ENCODE data around the gene SNTB2. TPM values are rescaled to one million over a fixed set of nuclear protein-coding genes. Genes with fewer than 3 reads are reported as not detected.

SNTB2 gene
- total RNA-seq, 1 experiment from 2014 or later = 30.3 TPM

GRCh38 chr16:69193855-69194254 lies 6.9 kb downstream of the SNTB2 start:
- H3K9me3 ChIP-seq (ENCODE audit: insufficient read depth, low read depth) = no peaks in the 10 kb centered on the region; the same call in 1 of the 2 replicates
- no peak for DNase-seq
- H3F3A ChIP-seq (ENCODE audit: insufficient read depth, low read depth) = peaks cover 26% of the 10 kb centered on the region
- peaks cover 64% of the 10 kb centered on the region for H3K79me2 ChIP-seq (ENCODE audit: low read depth)
- no peaks in the 10 kb centered on the region for H3K9me2 ChIP-seq (ENCODE audit: insufficient read depth)
- H3K36me3 ChIP-seq (ENCODE audit: low read depth) = no peaks in the 10 kb centered on the region
- H3K4me2 ChIP-seq = no peak overlapping the region
- H3K4me1 ChIP-seq (replicated peaks; ENCODE audit: insufficient read depth) = peaks cover 21% of the 10 kb centered on the region
- no peaks in the 10 kb centered on the region for H3K27me3 ChIP-seq (ENCODE audit: insufficient read depth, low read depth)
- no peak overlapping the region for H3K4me3 ChIP-seq
- peaks cover 2% of the 10 kb centered on the region; the same call in 1 of the 2 replicates for H4K20me1 ChIP-seq (ENCODE audit: insufficient read depth)
- TF ChIP-seq CTCF (conservative IDR thresholded peaks at IDR 0.05) = no peak
- TF ChIP-seq EZH2 (IDR thresholded peaks at IDR 0.05; ENCODE audit: low read depth) = no peak
- ChIA-PET POLR2A (ENCODE audit: unreplicated experiment) (no interaction called here), CTCF (no interaction called here)
- no peak overlapping the region for H2AFZ ChIP-seq
- BruUV-seq (replicated peaks) = no TSS peak
- H3K27ac ChIP-seq = no peak overlapping the region
- intact Hi-C loops (cut with micrococcal nuclease; ENCODE audit: unreplicated experiment) = no loop called here

GRCh38 chr16:69194488-69194887 lies 7.5 kb downstream of the SNTB2 start:
- no TSS peak for BruUV-seq (replicated peaks)
- H3K79me2 ChIP-seq (ENCODE audit: low read depth) = peaks cover 57% of the 10 kb centered on the region
- H2AFZ ChIP-seq = no peak overlapping the region
- TF ChIP-seq CTCF (conservative IDR thresholded peaks at IDR 0.05) = no peak
- TF ChIP-seq EZH2 (IDR thresholded peaks at IDR 0.05; ENCODE audit: low read depth) = no peak
- ChIA-PET POLR2A (ENCODE audit: unreplicated experiment) (interaction anchor here (0.6 kb wide), 1 partner anchor 61 kb away, joined by 3 read pairs; no protein-coding TSS in a partner anchor), CTCF (no interaction called here)
- peaks cover 30% of the 10 kb centered on the region for H3F3A ChIP-seq (ENCODE audit: insufficient read depth, low read depth)
- H3K4me3 ChIP-seq = no peak overlapping the region
- H3K9me3 ChIP-seq (ENCODE audit: insufficient read depth, low read depth) = no peaks in the 10 kb centered on the region; the same call in 1 of the 2 replicates
- no peak for DNase-seq
- no peaks in the 10 kb centered on the region for H3K27me3 ChIP-seq (ENCODE audit: insufficient read depth, low read depth)
- H3K27ac ChIP-seq = no peak overlapping the region
- no peaks in the 10 kb centered on the region for H3K36me3 ChIP-seq (ENCODE audit: low read depth)
- no peaks in the 10 kb centered on the region for H4K20me1 ChIP-seq (ENCODE audit: insufficient read depth)
- H3K4me1 ChIP-seq (replicated peaks; ENCODE audit: insufficient read depth) = peaks cover 15% of the 10 kb centered on the region
- no peak overlapping the region for H3K4me2 ChIP-seq
- H3K9me2 ChIP-seq (ENCODE audit: insufficient read depth) = no peaks in the 10 kb centered on the region
- intact Hi-C loops (cut with micrococcal nuclease; ENCODE audit: unreplicated experiment) = no loop called here

- Histone ChIP-seq H3K4me1 (replicated peaks; ENCODE audit: insufficient read depth) (peaks cover 15% of the 10 kb centered on the region), H3K9me2 (ENCODE audit: insufficient read depth) (no peaks in the 10 kb centered on the region), H3K4me3 (no peak overlapping the region), H4K20me1 (ENCODE audit: insufficient read depth) (no peaks in the 10 kb centered on the region), H3K36me3 (ENCODE audit: low read depth) (no peaks in the 10 kb centered on the region), H3K4me2 (no peak overlapping the region), H2AFZ (no peak overlapping the region), H3K79me2 (ENCODE audit: low read depth) (peaks cover 57% of the 10 kb centered on the region), H3K9me3 (ENCODE audit: insufficient read depth, low read depth) (no peaks in the 10 kb centered on the region; the same call in 1 of the 2 replicates), H3K27ac (no peak overlapping the region), H3K27me3 (ENCODE audit: insufficient read depth, low read depth) (no peaks in the 10 kb centered on the region), H3F3A (ENCODE audit: insufficient read depth, low read depth) (peaks cover 30% of the 10 kb centered on the region)
- DNase-seq = no peak
- intact Hi-C loops (cut with micrococcal nuclease; ENCODE audit: unreplicated experiment) = no loop called here
- TF ChIP-seq EZH2 (IDR thresholded peaks at IDR 0.05; ENCODE audit: low read depth) = no peak
- no peak for TF ChIP-seq CTCF (conservative IDR thresholded peaks at IDR 0.05)
- ChIA-PET CTCF (no interaction called here), POLR2A (ENCODE audit: unreplicated experiment) (interaction anchor here (0.6 kb wide), 2 partner anchors 60 to 62 kb away, joined by 3 to 6 read pairs; no protein-coding TSS in a partner anchor)
- BruUV-seq (replicated peaks) = no TSS peak
These were observed 8.5 kb downstream of the SNTB2 start for GRCh38 chr16:69195369-69196029.

All from PC-9 (cell line).